K562 (cell line): ENCODE data around the gene MGST2. TPM values are rescaled to one million over a fixed set of nuclear protein-coding genes. Genes with fewer than 3 reads are reported as not detected.

Source experiments
- ATAC-seq: fragments of 200-7000 bp; cut with Tn5 transposase; 3 replicates; pipeline ENCODE4 v1.9.1; 2020; ENCODE audit warnings: moderate library complexity
- BruUV-seq: library from RNA; stranded (reverse); fragments of 400-500 nt; replicated peaks from 2 replicates; lab custom pipeline; 2021; lab: Mats Ljungman, UMichigan
- CTCF ChIA-PET: fragments of 300-600 bp; formaldehyde crosslinking; extraction: SDS; loops from one replicate; lab custom pipeline; 2021; ENCODE audit warnings: low intra/inter-chr PET ratio; lab: Yijun Ruan, JAX
- POLR2A ChIA-PET: fragments of 300-600, 350-650 bp; sonication (Branson Sonifier 250); formaldehyde crosslinking; extraction: SDS; loops from one replicate; lab custom pipeline; 2021; ENCODE audit warnings: antibody characterized with exemption, inconsistent platforms; lab: Yijun Ruan, JAX
- DNase-seq, 4 experiments: peaks; one replicate each; pipeline versions ENCODE4 v3.0.0 to v3.0.0-alpha.2; 2011 to 2018; ENCODE audit warnings: low spot score in 3 of 4, mixed read lengths in 3 of 4; ENCODE audit errors: extremely low read depth in 1 of 4
- FAIRE-seq: peaks from 2 replicates; lab custom pipeline; 2011; peaks lifted over from hg19 to GRCh38; lab: Jason Lieb, UNC
- H2AFZ ChIP-seq: 2 replicates; pipeline ENCODE4 v1.6.0; 2011; ENCODE audit warnings: low read depth, low read length, control low read depth, inconsistent platforms
- H3K27ac ChIP-seq: fragments of 200-600 bp; 3 replicates; pipeline ENCODE4 v1.8.0; 2011; ENCODE audit warnings: low read depth, mild to moderate bottlenecking, control low read depth, inconsistent platforms, low read length, moderate library complexity, mixed read lengths; ENCODE audit errors: extremely low read depth
- H3K27me3 ChIP-seq, 2 experiments: fragments of 300-600 bp in 1 of 2; 2 replicates in 1 of 2; 3 replicates in 1 of 2; pipeline versions ENCODE4 v1.6.0 to v1.8.0; 2011; ENCODE audit warnings: inconsistent platforms in 2 of 2, low read length in 2 of 2, mild to moderate bottlenecking in 1 of 2, mixed read lengths in 1 of 2, moderate library complexity in 1 of 2; ENCODE audit not compliant: control insufficient read depth in 2 of 2, insufficient read depth in 2 of 2
- H3K36me3 ChIP-seq: fragments of 300-600 bp; 3 replicates; pipeline ENCODE4 v1.8.0; 2011; ENCODE audit warnings: mild to moderate bottlenecking, low read length, inconsistent platforms; ENCODE audit not compliant: control insufficient read depth, insufficient read depth
- H3K4me1 ChIP-seq, 2 experiments: fragments of 200-600 bp in 1 of 2; replicated peaks in 1 of 2; 2 replicates in 1 of 2; 3 replicates in 1 of 2; pipeline versions ENCODE4 v1.5.1 to v1.8.0; 2011; ENCODE audit warnings: inconsistent platforms in 2 of 2, low read length in 2 of 2, mild to moderate bottlenecking in 1 of 2, mixed read lengths in 1 of 2, moderate library complexity in 1 of 2; ENCODE audit not compliant: control insufficient read depth in 2 of 2, insufficient read depth in 2 of 2
- H3K4me2 ChIP-seq: 2 replicates; pipeline ENCODE4 v1.6.1; 2011; ENCODE audit warnings: low read length, control low read depth, inconsistent platforms, mixed read lengths; ENCODE audit not compliant: insufficient read depth
- H3K4me3 ChIP-seq: fragments of 200-600 bp; sonication (generic), shearing (Covaris generic); 2 replicates; pipeline ENCODE4 v1.5.1; 2016; ENCODE audit warnings: control low read depth, inconsistent platforms
- H3K79me2 ChIP-seq: fragments of 200-600 bp; 3 replicates; pipeline ENCODE4 v1.8.0; 2011; ENCODE audit warnings: low read length, inconsistent platforms; ENCODE audit not compliant: control insufficient read depth, insufficient read depth
- H3K9ac ChIP-seq, 2 experiments: 2 replicates each; pipeline versions ENCODE4 v1.6.0 to v1.6.1; 2011; ENCODE audit warnings: low read depth in 2 of 2, low read length in 2 of 2, control low read depth in 1 of 2, inconsistent platforms in 1 of 2, mild to moderate bottlenecking in 1 of 2, mixed read lengths in 1 of 2; ENCODE audit not compliant: insufficient read depth in 1 of 2
- H3K9me1 ChIP-seq: one replicate; pipeline ENCODE4 v1.6.0; 2011; ENCODE audit warnings: inconsistent platforms, mild to moderate bottlenecking, low read length, moderate library complexity; ENCODE audit not compliant: control insufficient read depth, insufficient read depth
- H3K9me3 ChIP-seq: replicated peaks from 2 replicates; pipeline ENCODE4 v1.5.1; 2011; ENCODE audit warnings: low read depth, low read length, inconsistent platforms; ENCODE audit not compliant: control insufficient read depth, insufficient read depth
- H4K20me1 ChIP-seq: replicated peaks from 2 replicates; pipeline ENCODE4 v1.6.1; 2011; ENCODE audit warnings: low read length, inconsistent platforms, mixed read lengths; ENCODE audit not compliant: control insufficient read depth, insufficient read depth
- ELF1 ChIP-seq: fragments of 200-800 bp; sonication (Bioruptor generic); IDR thresholded peaks from 2 replicates; pipeline ENCODE4 v1.6.1; 2016; ENCODE audit warnings: missing genetic modification characterization, missing compliant biosample characterization
- HLTF ChIP-seq: fragments of 450-650 bp; IDR thresholded peaks from 2 replicates; pipeline ENCODE4 v1.6.1; 2016
- NKRF ChIP-seq: fragments of 450-650 bp; IDR thresholded peaks from 2 replicates; pipeline ENCODE4 v1.6.1; 2016; ENCODE audit warnings: borderline replicate concordance
- PTBP1 ChIP-seq: fragments of 200-400 bp; formaldehyde crosslinking; IDR thresholded peaks from 2 replicates; pipeline ENCODE4 v1.6.1; 2017; ENCODE audit warnings: low read depth, low read length
- ZBTB5 ChIP-seq: fragments of 450-650 bp; IDR thresholded peaks from 2 replicates; pipeline ENCODE4 v1.6.1; 2017; ENCODE audit warnings: antibody characterized with exemption
- ZC3H4 ChIP-seq: sonication (generic); formaldehyde crosslinking; IDR thresholded peaks from 2 replicates; pipeline ENCODE4 v1.9.0; 2021; ENCODE audit warnings: missing genetic modification reagents, borderline replicate concordance
- ZNF217 ChIP-seq: sonication (generic); formaldehyde crosslinking; IDR thresholded peaks from 2 replicates; pipeline ENCODE4 v1.8.0; 2022; ENCODE audit warnings: mild to moderate bottlenecking, missing genetic modification reagents
- ZNF407 ChIP-seq: fragments of 450-650 bp; IDR thresholded peaks from 2 replicates; pipeline ENCODE4 v1.6.1; 2016; ENCODE audit warnings: low read depth
- ZNF644 ChIP-seq: fragments of 200-800 bp; sonication (Bioruptor generic); IDR thresholded peaks from 2 replicates; pipeline ENCODE4 v1.6.1; 2016; ENCODE audit warnings: low read depth, missing genetic modification characterization, missing compliant biosample characterization
- ZNF75A ChIP-seq: fragments of 450-650 bp; formaldehyde crosslinking; IDR thresholded peaks from 2 replicates; pipeline ENCODE4 v1.4.0; 2020; ENCODE audit warnings: mild to moderate bottlenecking
- ZSCAN32 ChIP-seq: fragments of 450-650 bp; formaldehyde crosslinking; IDR thresholded peaks from 2 replicates; pipeline ENCODE4 v1.4.0; 2020; ENCODE audit warnings: mild to moderate bottlenecking, moderate library complexity
- WGBS: fragments of 100-300 bp; shearing (Covaris generic); methylation state at CpG from one replicate; pipeline ENCODE4 v1.1.6; 2016; ENCODE audit warnings: low coverage, mixed read lengths; ENCODE audit not compliant: insufficient coverage; ENCODE audit errors: missing lambda C conversion rate; 5-methylcytosine and 5-hydroxymethylcytosine counted together
- in situ Hi-C: fragments of 300-500 bp; cut with MboI; formaldehyde crosslinking; loops from 4 replicates; pipeline ENCODE4 v1.15.0; 2018; ENCODE audit warnings: inconsistent platforms, mixed read lengths
- intact Hi-C: fragments of 100-400 bp; cut with micrococcal nuclease; formaldehyde crosslinking; loops from 2 replicates; pipeline ENCODE4 v1.14.2; 2022
- polyA plus RNA-seq, 8 experiments: library from polyadenylated mRNA; depleted of rRNA in 4 of 8; stranded (reverse) in 5 of 8; unstranded in 3 of 8; fragments of >200 nt; fragmentation: Nextera tagmentation in 2 of 8; fragmentation: Illumina TruSeq in 1 of 8; extraction: Ambion mirVana in 2 of 8; extraction: Trizol in 1 of 8; gene quantifications; 2 replicates each; pipeline versions ENCODE4 v1.2.1 to v1.2.3, GENCODE V29; 2011 to 2014; ENCODE audit warnings: inconsistent platforms in 1 of 8, missing spikeins in 1 of 8
- total RNA-seq, 7 experiments: library from RNA; depleted of rRNA in 6 of 7; stranded (reverse); fragments of >200 nt in 6 of 7; fragmentation: Illumina TruSeq in 2 of 7; extraction: Trizol in 2 of 7; gene quantifications; 2 replicates each; pipeline versions ENCODE4 v1.2.1 to v1.2.3, GENCODE V29; 2011 to 2021; ENCODE audit warnings: low replicate concordance in 1 of 7

Gene MGST2
- total and polyA plus RNA-seq, 9 of the 15 experiments (the other 6 are each of a cell fraction or from before 2014, with no cell fraction given): 38.7 to 115 (median 84.6) TPM

GRCh38 chr4:139682309-139682708, 16.7 kb downstream of the MGST2 start:
- FAIRE-seq: no peak
- Histone ChIP-seq H3K9me3 (peaks cover 14% of the 10 kb centered on the region), H2AFZ (peak overlapping the region; percentile 20), H3K79me2 (peaks cover 10% of the 10 kb centered on the region), H3K4me1 (peaks cover 4 to 36% of the 10 kb centered on the region in 2 experiments; a peak in 4 of 5 replicates), H3K4me3 (no peak overlapping the region), H3K9ac (no peak overlapping the region), H3K9me1 (no peaks in the 10 kb centered on the region), H3K27ac (peak overlapping the region; percentile 51; the same call in 2 of the 3 replicates), H4K20me1 (no peaks in the 10 kb centered on the region), H3K36me3 (peaks cover 43% of the 10 kb centered on the region; the same call in 2 of the 3 replicates), H3K4me2 (no peak overlapping the region), H3K27me3 (no peaks in the 10 kb centered on the region)
- WGBS: 80% methylated on average over 1 of the region's 2 CpGs
- ChIA-PET CTCF (no interaction called here), POLR2A (interaction anchor here (0.6 to 1.5 kb wide), 2 partner anchors 9 to 11 kb away, joined by 3 read pairs; no protein-coding TSS in a partner anchor)
- intact Hi-C loops: loop anchor here (2.0 kb wide), 1 partner anchor 16 kb away; no protein-coding TSS in a partner anchor
- BruUV-seq: no TSS peak
- in situ Hi-C loops: no loop called here
- peak; percentile 56 for ATAC-seq
- DNase-seq: peak in 1 of 4 experiments; percentile 35
- TF ChIP-seq ELF1 (tag) (no peak), ZNF407 (peak; percentile 50), ZNF217 (CRISPR knock-in tag) (no peak), ZNF644 (tag) (no peak), ZSCAN32 (CRISPR knock-in tag) (no peak), ZBTB5 (no peak), PTBP1 (no peak), ZNF75A (no peak), HLTF (no peak), ZC3H4 (no peak), NKRF (no peak)
